Neural progenitor cell (in vitro differentiated cells): Measurements from ENCODE around the gene MAMDC4. TPM values are rescaled to one million over a fixed set of nuclear protein-coding genes. Genes with fewer than 3 reads are reported as not detected.

Source experiments
- DNase-seq: peaks from one replicate; pipeline ENCODE4 v3.0.0-alpha.2; 2016; ENCODE audit warnings: low spot score
- H2AFZ ChIP-seq: fragments of 200-600 bp; sonication (generic); replicated peaks from 2 replicates; pipeline ENCODE4 v1.6.1; 2016; ENCODE audit warnings: antibody characterized with exemption
- H3F3A ChIP-seq: fragments of 200-600 bp; sonication (generic); 2 replicates; pipeline ENCODE4 v1.6.1; 2016; ENCODE audit warnings: antibody characterized with exemption, low read depth
- H3K27ac ChIP-seq: fragments of 200-600 bp; sonication (generic); 2 replicates; pipeline ENCODE4 v1.5.1; 2016; ENCODE audit warnings: mild to moderate bottlenecking
- H3K27me3 ChIP-seq: fragments of 200-600 bp; sonication (generic); 2 replicates; pipeline ENCODE4 v1.6.1; 2016; ENCODE audit warnings: mild to moderate bottlenecking, moderate library complexity
- H3K36me3 ChIP-seq: fragments of 200-600 bp; sonication (generic); 2 replicates; pipeline ENCODE4 v1.5.1; 2016
- H3K4me1 ChIP-seq: fragments of 200-600 bp; sonication (generic); 2 replicates; pipeline ENCODE4 v1.6.1; 2016; ENCODE audit warnings: mixed run types
- H3K4me2 ChIP-seq: fragments of 200-600 bp; sonication (generic); 2 replicates; pipeline ENCODE4 v1.6.1; 2016
- H3K4me3 ChIP-seq: fragments of 200-600 bp; sonication (generic); 2 replicates; pipeline ENCODE4 v1.5.1; 2016
- H3K79me2 ChIP-seq: fragments of 200-600 bp; sonication (generic); 2 replicates; pipeline ENCODE4 v1.6.1; 2016; ENCODE audit warnings: low read depth
- H3K9ac ChIP-seq: fragments of 200-600 bp; sonication (generic); 2 replicates; pipeline ENCODE4 v1.6.1; 2016
- H3K9me3 ChIP-seq: fragments of 200-600 bp; sonication (generic); 2 replicates; pipeline ENCODE4 v1.5.1; 2016; ENCODE audit warnings: low read depth
- H4K20me1 ChIP-seq: fragments of 200-600 bp; sonication (generic); 2 replicates; pipeline ENCODE4 v1.6.1; 2016; ENCODE audit warnings: low read depth
- H3K27ac Mint-ChIP-seq: 3 replicates; pipeline ENCODE4 v1.8.0; 2021; ENCODE audit warnings: mixed read lengths
- H3K27me3 Mint-ChIP-seq: 2 replicates; pipeline ENCODE4 v1.8.0; 2022; ENCODE audit warnings: low read depth, mild to moderate bottlenecking, inconsistent platforms, moderate library complexity, mixed read lengths; ENCODE audit not compliant: insufficient read depth
- H3K36me3 Mint-ChIP-seq: 3 replicates; pipeline ENCODE4 v1.8.0; 2021; ENCODE audit warnings: mixed read lengths
- H3K4me1 Mint-ChIP-seq: 3 replicates; pipeline ENCODE4 v1.8.0; 2021; ENCODE audit warnings: mixed read lengths
- H3K4me3 Mint-ChIP-seq: 3 replicates; pipeline ENCODE4 v1.8.0; 2021; ENCODE audit warnings: mild to moderate bottlenecking, moderate library complexity, mixed read lengths
- H3K9me3 Mint-ChIP-seq: 3 replicates; pipeline ENCODE4 v1.8.0; 2020; ENCODE audit warnings: mixed read lengths
- CTCF ChIP-seq: fragments of 200-600 bp; sonication (generic); IDR thresholded peaks from 2 replicates; pipeline ENCODE4 v1.5.1; 2017; ENCODE audit warnings: antibody characterized with exemption, mild to moderate bottlenecking
- EZH2 ChIP-seq: fragments of 200-600 bp; sonication (generic); IDR thresholded peaks from 2 replicates; pipeline ENCODE4 v1.6.1; 2017; ENCODE audit warnings: antibody characterized with exemption, mild to moderate bottlenecking, moderate library complexity
- EZH2phosphoT487 ChIP-seq: fragments of 200-600 bp; sonication (generic); IDR thresholded peaks from 2 replicates; pipeline ENCODE4 v1.6.1; 2017; ENCODE audit warnings: antibody characterized with exemption
- total RNA-seq: library from RNA; depleted of rRNA; stranded (reverse); fragments of >200 nt; gene quantifications from 2 replicates; pipeline ENCODE4 v1.2.3, GENCODE V29; 2015; ENCODE audit warnings: low replicate concordance

The MAMDC4 gene
- total RNA-seq, 1 donor from 2014 or later, result 2.6 TPM

DNA sequence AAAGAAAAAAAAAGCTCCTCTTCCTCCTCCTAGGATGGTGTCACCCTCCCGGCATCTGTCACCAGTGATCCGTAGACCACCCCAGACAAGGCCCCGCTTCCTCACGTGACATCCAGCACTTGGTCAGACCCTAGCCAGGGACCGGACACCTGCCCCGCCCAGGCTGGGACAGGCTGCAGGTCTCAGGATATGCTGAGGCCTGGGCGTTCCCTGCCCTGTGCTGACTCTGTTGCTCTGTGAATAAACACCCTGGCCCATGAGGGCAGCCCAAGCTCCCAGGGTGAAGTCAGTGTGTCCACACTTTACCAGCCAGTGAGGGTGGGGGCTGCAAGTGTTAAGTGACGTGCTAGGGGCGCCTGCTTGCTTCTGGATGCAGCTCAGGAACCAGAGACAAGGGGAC is 8.4 kb downstream of the MAMDC4 start:
- Mint-ChIP-seq H3K27ac (no peak overlapping the region), H3K36me3 (peaks cover 12% of the 10 kb centered on the region), H3K9me3 (no peaks in the 10 kb centered on the region), H3K27me3 (peaks cover 3% of the 10 kb centered on the region), H3K4me1 (peaks cover 7% of the 10 kb centered on the region), H3K4me3 (peak overlapping the region; percentile 64)
- Histone ChIP-seq H4K20me1 (peaks cover 34% of the 10 kb centered on the region), H3K9me3 (no peaks in the 10 kb centered on the region), H3K4me2 (no peak overlapping the region), H3K27me3 (no peaks in the 10 kb centered on the region), H3K27ac (no peak overlapping the region), H3K4me1 (peaks cover 7% of the 10 kb centered on the region), H2AFZ (no peak overlapping the region), H3K79me2 (peaks cover 23% of the 10 kb centered on the region), H3K4me3 (no peak overlapping the region), H3K9ac (no peak overlapping the region), H3F3A (peaks cover 4% of the 10 kb centered on the region), H3K36me3 (no peaks in the 10 kb centered on the region)
- no peak for DNase-seq
- no peak for TF ChIP-seq EZH2
- TF ChIP-seq CTCF, result no peak
- TF ChIP-seq EZH2phosphoT487, result no peak

DNA sequence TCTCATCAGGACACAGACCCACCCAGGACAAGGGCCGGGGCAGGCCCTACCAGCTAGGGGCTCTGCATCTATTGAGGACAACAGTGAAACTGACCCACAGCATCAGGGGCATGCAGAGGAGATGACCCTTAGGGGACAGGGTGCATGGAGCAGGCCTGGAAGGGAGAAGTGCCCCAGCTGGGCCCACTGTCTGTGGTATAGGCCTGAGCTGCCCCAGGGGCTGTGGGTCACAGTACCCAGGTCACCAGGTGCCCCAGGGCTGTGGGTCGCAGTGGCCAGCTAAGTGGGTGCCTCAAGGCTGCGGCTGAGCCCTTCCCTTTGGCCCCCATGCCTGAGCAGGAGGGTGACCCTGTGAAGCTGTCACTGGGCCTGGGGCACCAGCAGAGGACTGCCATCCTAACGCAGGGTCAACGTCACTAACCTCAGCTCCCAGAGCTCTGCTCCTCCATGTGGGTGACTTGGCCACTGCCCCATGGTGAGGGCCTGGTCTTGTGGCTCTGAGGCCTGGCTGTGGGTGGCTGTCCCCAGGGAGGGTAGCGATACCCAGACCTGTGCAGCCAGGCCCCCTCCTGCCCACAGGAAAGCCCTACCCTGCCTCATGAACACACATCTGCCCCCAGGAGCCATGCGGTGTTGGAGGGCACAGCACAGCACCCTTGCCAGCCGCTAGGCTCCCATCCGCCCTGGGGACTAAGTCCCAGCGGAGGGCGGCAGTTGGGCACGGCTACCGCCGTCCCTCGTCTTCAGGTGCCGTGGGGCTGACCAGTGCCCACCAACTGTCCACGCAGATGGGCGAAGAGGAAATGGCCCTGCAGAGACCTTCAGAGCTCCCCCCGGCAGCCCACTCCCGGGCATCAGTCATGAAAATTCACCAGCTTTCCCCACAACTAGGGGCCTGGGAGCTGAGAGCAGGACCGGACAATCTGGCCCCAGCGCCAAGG is 9.1 kb downstream of the MAMDC4 start:
- no peak overlapping the region for H3K4me3 Mint-ChIP-seq
- peaks cover 28% of the 10 kb centered on the region for H3K79me2 ChIP-seq
- no peak overlapping the region for H3K27ac ChIP-seq
- DNase-seq, result no peak
- no peak overlapping the region for H3K4me2 ChIP-seq
- no peaks in the 10 kb centered on the region for H3K27me3 ChIP-seq
- no peak overlapping the region for H3K4me3 ChIP-seq
- peaks cover 7% of the 10 kb centered on the region for H3K4me1 ChIP-seq
- H2AFZ ChIP-seq, result no peak overlapping the region
- H3K4me1 Mint-ChIP-seq, result peaks cover 7% of the 10 kb centered on the region
- peaks cover 3% of the 10 kb centered on the region for H3K27me3 Mint-ChIP-seq
- H3K9ac ChIP-seq, result no peak overlapping the region
- no peaks in the 10 kb centered on the region for H3K9me3 ChIP-seq
- H3K9me3 Mint-ChIP-seq, result no peaks in the 10 kb centered on the region
- H3K27ac Mint-ChIP-seq, result no peak overlapping the region
- H4K20me1 ChIP-seq, result peaks cover 39% of the 10 kb centered on the region
- H3K36me3 Mint-ChIP-seq, result peaks cover 12% of the 10 kb centered on the region
- H3K36me3 ChIP-seq, result no peaks in the 10 kb centered on the region
- H3F3A ChIP-seq, result peaks cover 4% of the 10 kb centered on the region
- TF ChIP-seq EZH2 (no peak), EZH2phosphoT487 (no peak)

- Histone ChIP-seq H3K27ac (no peak overlapping the region), H3K79me2 (peaks cover 33% of the 10 kb centered on the region), H3K4me3 (no peak overlapping the region), H4K20me1 (peaks cover 39% of the 10 kb centered on the region), H3K4me1 (peaks cover 9% of the 10 kb centered on the region), H3K36me3 (no peaks in the 10 kb centered on the region), H3F3A (peaks cover 4% of the 10 kb centered on the region), H3K4me2 (no peak overlapping the region), H3K27me3 (no peaks in the 10 kb centered on the region), H3K9me3 (peaks cover under 1% of the 10 kb centered on the region), H2AFZ (no peak overlapping the region), H3K9ac (no peak overlapping the region)
- Mint-ChIP-seq H3K27ac (no peak overlapping the region), H3K4me1 (peaks cover 7% of the 10 kb centered on the region), H3K27me3 (peaks cover 3% of the 10 kb centered on the region), H3K36me3 (peaks cover 12% of the 10 kb centered on the region), H3K4me3 (no peak overlapping the region), H3K9me3 (no peaks in the 10 kb centered on the region)
- TF ChIP-seq EZH2 (no peak), CTCF (no peak), EZH2phosphoT487 (no peak)
- no peak for DNase-seq
Measured at GRCh38 chr9:136861874-136862457, 9.8 kb downstream of the MAMDC4 start.
